Brain pericyte (primary cell): ENCODE measurements around the gene TMEM97.
"Not testable (repeated sequence)": the region's sequence is repeated elsewhere in the genome, so short reads cannot be mapped to it uniquely, and the experiment has no call there.

Experiments
- DNase-seq: peaks from one replicate; pipeline ENCODE4 v3.0.0-alpha.2; 2012; ENCODE audit warnings: low read depth, low spot score

TMEM97 gene

GRCh38 chr17:28318759-28319597, at the start of gene TMEM97:
TMEM97 (plus strand) TSS chr17:28319200; CDS start chr17:28319240, 40 bp downstream.
- peak; percentile 92 for DNase-seq

GRCh38 chr17:28270055-28270454, 48.9 kb upstream of the TMEM97 start:
- DNase-seq = no peak

DNA sequence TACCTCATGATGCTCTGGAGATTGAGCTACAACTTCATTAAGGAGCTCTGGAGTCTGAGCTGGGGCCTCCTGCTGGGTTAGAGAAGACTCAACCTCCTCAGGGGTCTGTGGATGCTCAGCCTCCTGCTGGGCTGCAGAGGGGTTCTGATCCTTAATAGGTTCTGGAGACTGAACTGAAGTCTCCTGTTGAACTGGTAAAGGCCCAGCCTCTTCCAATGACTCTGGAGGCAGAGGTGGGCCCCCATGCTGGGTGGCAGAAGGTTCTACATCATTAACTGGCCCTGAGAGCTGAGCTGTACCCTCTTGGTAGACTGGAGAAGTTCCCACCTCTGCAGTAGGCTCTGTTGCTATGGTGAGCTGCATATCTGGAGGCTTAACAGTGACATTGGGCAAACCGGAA, 48.1 kb upstream of the TMEM97 start:
- DNase-seq = no peak

DNA sequence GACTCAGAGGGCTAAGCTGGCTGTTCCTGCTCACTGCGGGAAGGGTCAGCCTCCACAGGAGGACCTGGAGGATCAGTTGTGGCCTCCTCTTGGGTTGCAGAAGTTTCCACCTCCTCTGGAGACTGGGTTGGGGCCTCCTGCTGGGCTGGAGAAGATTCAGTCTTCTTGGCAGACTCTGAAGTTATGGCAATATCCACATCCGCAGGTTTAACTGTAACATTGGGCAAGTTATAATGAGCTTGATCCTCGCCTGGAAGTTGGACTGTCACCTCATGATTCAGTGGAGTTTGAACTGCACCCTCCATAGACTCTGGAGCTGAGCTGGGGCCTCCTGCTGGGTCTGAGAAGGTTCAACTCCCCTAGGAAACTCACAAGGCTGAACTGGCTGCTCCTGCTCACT, 47.6 kb upstream of the TMEM97 start:
- DNase-seq = no peak

DNA sequence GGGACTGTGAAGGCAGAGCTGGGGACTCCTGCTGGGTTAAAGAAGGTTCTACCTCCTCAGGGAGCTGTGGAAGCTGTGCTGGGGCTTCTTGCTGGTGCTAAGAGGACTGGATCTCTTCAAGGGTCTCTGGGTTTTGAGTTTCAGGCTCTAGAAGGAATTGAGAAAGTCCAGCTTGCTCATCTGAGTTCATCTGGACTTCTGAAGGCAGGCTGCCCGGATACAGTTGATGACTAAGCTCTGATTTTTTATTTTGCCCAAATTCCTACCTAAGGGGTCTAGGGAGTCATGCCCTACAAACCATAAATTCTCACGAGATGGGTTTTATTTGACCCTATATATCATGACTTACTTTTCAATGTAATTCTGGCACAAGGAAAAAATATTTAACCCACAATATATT, 46.8 kb upstream of the TMEM97 start:
- no peak for DNase-seq

GRCh38 chr17:28273341-28273740, 45.7 kb upstream of the TMEM97 start:
- not testable (repeated sequence) for DNase-seq

DNA sequence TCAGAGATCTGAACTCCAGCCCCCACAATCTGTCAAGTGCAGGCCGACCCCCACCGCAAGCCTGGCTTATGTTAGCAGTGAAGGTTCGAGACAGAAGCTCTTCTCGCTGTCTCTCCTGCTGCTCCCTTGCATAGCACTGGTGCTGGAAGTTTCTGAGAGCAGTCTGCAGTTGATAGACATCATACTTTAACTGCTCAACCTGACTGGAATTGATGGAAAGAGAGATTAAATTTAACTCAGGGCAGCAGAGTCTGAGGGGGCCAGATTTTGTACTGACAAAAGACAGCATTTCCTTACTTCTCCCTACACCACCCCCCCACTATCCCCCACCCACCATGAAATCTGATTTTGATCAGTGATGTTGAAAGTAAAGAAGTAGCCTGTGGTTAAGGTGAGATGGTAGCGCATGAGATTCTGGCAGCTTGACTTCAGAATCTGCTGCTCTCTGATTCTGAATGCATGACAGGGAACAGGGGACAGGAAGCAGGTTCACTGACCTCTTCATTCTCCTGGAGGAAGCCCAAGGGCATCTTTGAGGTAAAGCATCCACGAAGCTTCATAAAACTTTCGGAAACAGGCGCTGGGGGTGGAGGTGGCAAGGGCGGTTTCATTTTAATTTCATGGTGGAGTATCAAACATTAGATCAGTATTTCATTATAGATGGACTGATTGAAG, 44.3 kb upstream of the TMEM97 start:
- DNase-seq = no peak

DNA sequence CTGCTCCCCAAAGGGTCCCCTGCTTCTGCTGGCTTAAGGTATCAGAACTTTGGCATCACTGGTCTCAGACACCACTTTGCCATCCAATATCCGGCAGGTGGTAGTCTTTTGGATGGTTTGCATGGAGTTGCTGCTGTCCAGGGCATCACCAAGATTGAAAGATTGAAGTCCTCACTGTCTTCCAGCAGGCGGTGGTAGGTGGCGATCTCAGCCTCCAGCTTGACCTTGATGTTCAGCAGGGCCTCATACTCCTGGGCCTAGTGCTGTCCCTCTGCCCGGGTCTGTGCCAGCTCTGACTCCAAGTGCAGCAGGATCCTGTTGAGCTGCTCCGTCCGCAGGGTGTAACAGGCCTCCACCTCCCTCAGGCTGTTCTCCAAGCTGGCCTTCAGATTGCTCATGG, 43.0 kb upstream of the TMEM97 start:
- DNase-seq = no peak

GRCh38 chr17:28279411-28279810, 39.6 kb upstream of the TMEM97 start:
- no peak for DNase-seq

DNA sequence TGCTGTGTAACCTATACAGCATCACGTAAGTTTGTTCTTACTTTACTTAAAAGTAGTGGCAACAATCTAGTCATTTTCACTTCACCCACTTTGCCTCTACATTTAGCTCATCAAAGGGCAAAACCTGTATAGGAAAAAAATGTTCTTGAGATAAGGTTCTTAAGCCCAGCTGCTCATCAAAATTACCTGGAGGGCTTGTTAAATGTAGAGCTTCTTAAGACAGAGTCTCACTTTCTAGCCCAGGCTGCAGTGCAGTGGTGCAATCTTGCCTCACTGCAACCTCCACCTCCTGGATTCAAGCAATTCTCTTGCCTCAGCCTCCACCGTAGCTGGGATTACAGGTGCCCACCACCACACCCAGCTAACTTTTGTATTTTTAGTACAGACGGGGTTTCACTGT, 38.2 kb upstream of the TMEM97 start:
- DNase-seq = no peak

- peak; percentile 15 for DNase-seq
Observed at GRCh38 chr17:28282596-28282995, 36.4 kb upstream of the TMEM97 start.

DNA sequence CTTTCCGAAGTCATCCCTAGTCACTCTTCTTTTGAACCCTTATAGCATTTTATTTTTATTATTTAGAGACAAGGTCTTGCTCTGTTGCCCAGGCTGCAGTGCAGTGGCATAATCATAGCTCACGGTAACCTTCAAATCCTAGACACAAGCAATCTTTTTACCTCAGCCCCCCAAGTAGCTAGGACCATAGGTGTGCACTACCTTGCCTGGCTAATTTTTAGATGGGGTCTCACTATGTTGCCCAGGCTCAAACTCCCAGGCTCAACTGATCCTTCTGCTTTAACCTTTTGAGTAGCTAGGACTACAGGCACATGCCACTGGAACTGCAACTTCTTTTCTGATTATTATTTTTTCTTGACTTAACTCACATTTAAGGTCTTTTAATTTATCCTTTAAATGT, 33.0 kb upstream of the TMEM97 start:
- DNase-seq = no peak

GRCh38 chr17:28290703-28291102, 28.3 kb upstream of the TMEM97 start:
- DNase-seq = no peak

GRCh38 chr17:28291780-28292330, 27.1 kb upstream of the TMEM97 start:
- DNase-seq = no peak

DNA sequence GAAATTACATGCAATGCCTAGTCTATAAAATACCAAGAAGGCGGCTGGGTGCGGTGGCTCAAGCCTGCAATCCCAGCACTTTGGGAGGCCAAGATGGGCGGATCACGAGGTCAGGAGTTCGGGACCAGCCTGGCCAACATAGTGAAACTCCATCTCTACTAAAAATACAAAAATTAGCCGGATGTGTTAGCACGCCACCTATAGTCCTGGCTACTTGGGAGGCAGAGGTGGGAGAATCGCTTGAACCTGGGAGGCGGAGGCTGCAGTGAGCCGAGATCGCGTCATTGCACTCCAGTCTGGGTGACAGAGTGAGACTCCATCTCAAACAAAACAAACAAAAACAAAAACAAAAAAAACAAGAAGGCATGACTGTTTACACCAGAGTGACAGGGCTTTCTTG, 26.1 kb upstream of the TMEM97 start:
- not testable (repeated sequence) for DNase-seq

DNA sequence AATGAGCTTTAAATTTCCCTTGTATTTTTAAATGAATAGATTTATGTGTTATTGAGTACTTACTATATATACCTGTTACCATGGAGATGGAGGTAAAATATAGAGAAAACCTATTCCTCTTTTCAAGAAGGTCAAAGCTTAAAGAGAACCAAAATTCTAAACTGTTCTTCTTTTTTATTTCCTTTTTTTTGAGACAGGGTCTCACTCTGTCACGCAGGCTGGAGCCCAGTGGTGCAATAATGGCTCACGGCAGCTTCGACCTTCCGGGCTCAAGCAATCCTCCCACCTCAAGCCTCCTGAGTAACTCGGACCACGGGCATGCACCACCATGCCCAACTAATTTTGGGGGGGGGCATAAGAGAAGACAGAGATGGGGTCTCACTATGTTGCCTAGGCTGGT, 25.0 kb upstream of the TMEM97 start:
- no peak for DNase-seq

DNA sequence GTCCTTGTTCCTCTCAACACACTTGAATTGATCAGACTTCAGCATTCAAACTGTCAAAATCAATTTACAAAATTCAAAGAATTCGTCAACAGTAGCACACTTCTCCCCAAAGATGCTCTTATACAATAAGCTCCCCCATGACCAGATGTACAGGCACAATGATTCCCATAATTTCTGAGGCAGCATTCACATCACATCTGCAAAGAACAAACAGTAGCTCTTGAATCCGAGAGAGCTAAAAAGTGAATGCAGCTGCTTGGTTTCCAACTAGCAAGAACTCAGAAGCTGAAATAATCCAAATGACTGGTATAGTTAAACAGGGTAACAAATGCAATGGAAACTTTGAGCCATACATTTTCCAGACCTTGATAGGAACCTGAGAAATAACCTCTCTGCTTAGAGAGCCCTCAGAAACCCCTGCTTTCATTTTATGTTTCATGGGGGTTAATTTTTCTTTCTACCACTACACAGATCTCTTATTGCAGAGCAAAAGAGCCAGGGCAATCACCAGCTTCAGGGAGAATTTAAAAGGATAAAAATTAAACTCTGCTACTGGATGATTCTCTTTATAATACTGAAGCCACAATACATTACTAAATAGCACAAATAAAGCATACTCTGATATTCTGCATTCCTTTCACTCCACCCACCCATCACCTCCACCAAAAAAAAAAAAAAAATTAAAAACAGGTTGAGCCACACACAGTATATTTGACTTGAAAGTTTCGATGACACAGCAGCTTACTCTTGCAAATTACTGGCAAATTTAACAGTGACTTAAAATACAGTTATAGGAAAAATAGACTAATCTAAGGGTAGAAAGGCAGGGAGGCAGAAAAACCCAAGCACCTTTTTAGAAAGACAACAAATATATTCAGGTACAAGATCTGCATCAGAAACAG, 23.1 kb upstream of the TMEM97 start:
- DNase-seq = no peak

DNA sequence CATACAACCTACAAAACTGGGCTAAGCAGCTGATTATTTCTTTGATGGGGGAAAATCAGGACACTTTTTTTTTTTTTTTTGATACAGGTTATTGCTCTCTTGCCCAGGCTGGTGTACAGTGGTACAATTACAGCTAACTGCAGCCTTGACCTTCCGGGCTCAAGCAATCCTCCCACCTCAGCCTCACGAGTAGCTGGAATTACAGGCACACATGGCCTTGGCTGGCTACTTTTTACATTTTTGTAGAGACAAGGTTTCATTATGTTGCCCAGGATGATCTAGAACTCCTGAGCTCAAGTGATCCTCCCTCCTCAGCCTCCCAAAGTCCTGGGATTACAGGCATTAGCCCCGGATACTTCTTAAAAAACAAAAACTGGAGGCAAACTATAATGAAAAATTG, 20.6 kb upstream of the TMEM97 start:
- no peak for DNase-seq

DNA sequence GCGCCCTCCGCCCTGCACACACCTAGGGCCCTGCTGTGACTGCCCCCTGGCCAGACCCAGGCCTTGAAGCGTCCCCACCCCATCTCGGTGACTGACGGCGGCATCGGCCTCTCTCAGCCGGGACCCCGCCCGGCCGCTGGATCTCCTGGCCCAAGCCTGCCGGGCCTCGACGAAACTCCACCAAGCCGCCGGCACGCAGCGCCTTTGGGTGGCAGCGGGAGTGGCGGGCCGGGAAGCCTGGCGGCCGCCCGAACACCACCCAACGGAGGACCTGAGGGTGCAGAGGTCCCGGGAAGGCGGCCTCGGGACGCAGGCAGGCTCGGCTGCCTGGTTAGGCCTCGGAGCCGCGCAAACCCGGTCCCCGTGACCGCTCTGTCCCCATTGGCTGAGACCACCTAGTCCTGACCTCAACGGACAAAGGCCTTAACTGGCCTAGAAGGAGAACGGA, 12.0 kb upstream of the TMEM97 start:
- DNase-seq = no peak

GRCh38 chr17:28313841-28314240, 5.2 kb upstream of the TMEM97 start:
- DNase-seq = no peak

- DNase-seq = no peak
Observed at GRCh38 chr17:28315846-28316705, 2.9 kb upstream of the TMEM97 start.
